ENCODE data around the gene YTHDC2.

DNA sequence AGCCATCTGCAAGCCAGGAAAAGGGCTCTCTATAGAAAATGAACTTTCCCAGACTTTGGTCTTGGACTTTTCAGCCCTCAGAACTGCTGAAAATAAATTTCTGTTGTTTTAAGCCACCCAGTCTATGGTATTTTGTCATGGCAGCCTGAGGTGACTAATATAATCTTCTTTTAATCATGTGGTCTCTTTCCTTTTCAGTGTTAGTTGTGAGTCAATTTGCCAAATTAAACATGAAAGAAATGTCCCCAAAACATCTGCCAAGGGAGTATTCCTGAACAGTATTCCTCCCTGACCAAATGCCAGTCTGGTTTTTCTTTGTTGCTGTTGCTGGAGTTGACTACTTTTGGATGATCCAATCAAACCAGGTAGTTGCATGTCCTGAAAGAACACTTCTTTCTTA, 4.7 kb upstream of the YTHDC2 start:
- TF ChIP-seq POLR2AphosphoS5 (IDR thresholded peaks at IDR 0.05) (no peak), POLR2A (IDR thresholded peaks at IDR 0.05) (no peak), CTCF (IDR thresholded peaks at IDR 0.05) (no peak)
